B cell (primary cell): ENCODE data around the gene TMEM266. TPM values are rescaled to one million over a fixed set of nuclear protein-coding genes. Genes with fewer than 3 reads are reported as not detected.

Experiments
- ATAC-seq: fragments of 200-7000 bp; cut with Tn5 transposase; one replicate; pipeline ENCODE4 v1.10.0; 2021; ENCODE audit warnings: low read depth, mild to moderate bottlenecking, moderate number of reproducible peaks, moderate library complexity
- CTCF ChIA-PET: fragments of 350-600 bp; sonication (Branson Sonifier 250); formaldehyde crosslinking; loops from one replicate; lab custom pipeline; 2021; ENCODE audit warnings: antibody characterized with exemption, inconsistent platforms; lab: Charles Lee
- POLR2A ChIA-PET: fragments of 350-600 bp; sonication (Branson Sonifier 250); formaldehyde crosslinking; loops from one replicate; lab custom pipeline; 2021; ENCODE audit warnings: antibody characterized with exemption; lab: Charles Lee
- DNase-seq: peaks from one replicate; pipeline ENCODE4 v3.0.0; 2013
- H2AFZ ChIP-seq: 2 replicates; pipeline ENCODE4 v1.6.1; 2012; ENCODE audit warnings: mild to moderate bottlenecking, low read depth, low read length; ENCODE audit not compliant: insufficient read depth, poor library complexity, severe bottlenecking
- H3K27ac ChIP-seq, 2 donors: 1 replicate in 1 of 2; 2 replicates in 1 of 2; pipeline ENCODE4 v1.5.1; 2012 to 2013; ENCODE audit warnings: low read length in 2 of 2, mild to moderate bottlenecking in 2 of 2, moderate library complexity in 1 of 2
- H3K27me3 ChIP-seq, 4 experiments: fragments of 200-600 bp in 1 of 4; sonication (generic) in 1 of 4; replicated peaks in 1 of 4; 1 replicate in 2 of 4; 2 replicates in 2 of 4; pipeline versions ENCODE4 v1.6.1 to v1.7.0; 2013 to 2016; ENCODE audit warnings: low read length in 3 of 4, mild to moderate bottlenecking in 2 of 4, mixed read lengths in 1 of 4, moderate library complexity in 1 of 4; ENCODE audit not compliant: insufficient read depth in 4 of 4, control insufficient read depth in 3 of 4; ENCODE audit errors: control extremely low read depth in 1 of 4
- H3K36me3 ChIP-seq, 2 experiments: replicated peaks in 1 of 2; 1 replicate in 1 of 2; 2 replicates in 1 of 2; pipeline versions ENCODE4 v1.6.1 to v1.7.1; 2013; ENCODE audit warnings: low read length in 1 of 2; ENCODE audit not compliant: insufficient read depth in 2 of 2, control insufficient read depth in 1 of 2; ENCODE audit errors: control extremely low read depth in 1 of 2, extremely low read depth in 1 of 2
- H3K4me1 ChIP-seq, 2 donors: fragments of 200-600 bp in 1 of 2; sonication (generic) in 1 of 2; 1 replicate in 1 of 2; 2 replicates in 1 of 2; pipeline versions ENCODE4 v1.5.1 to v1.6.1; 2013 to 2017; ENCODE audit warnings: low read length in 2 of 2; ENCODE audit not compliant: control insufficient read depth in 2 of 2, insufficient read depth in 2 of 2
- H3K4me2 ChIP-seq: replicated peaks from 2 replicates; pipeline ENCODE3; 2012; ENCODE audit warnings: mild to moderate bottlenecking, low read depth, low read length; ENCODE audit not compliant: poor library complexity, severe bottlenecking
- H3K4me3 ChIP-seq, 5 experiments: fragments of 200-600 bp in 1 of 5; sonication (generic) in 1 of 5; 1 replicate in 3 of 5; 2 replicates in 2 of 5; pipeline versions ENCODE4 v1.5.1 to v1.7.0; 2011 to 2016; ENCODE audit warnings: low read length in 4 of 5, mild to moderate bottlenecking in 4 of 5, low read depth in 2 of 5, control low read depth in 1 of 5, moderate library complexity in 1 of 5; ENCODE audit not compliant: insufficient read depth in 1 of 5; ENCODE audit errors: control extremely low read depth in 1 of 5, extremely low read depth in 1 of 5
- H3K79me2 ChIP-seq: fragments of 200-600 bp; sonication (generic); one replicate; pipeline ENCODE4 v1.6.0; 2016; ENCODE audit warnings: low read length; ENCODE audit not compliant: control insufficient read depth, insufficient read depth
- H3K9ac ChIP-seq: fragments of 200-600 bp; sonication (generic); 2 replicates; pipeline ENCODE4 v1.6.1; 2017; ENCODE audit warnings: mild to moderate bottlenecking, low read length, moderate library complexity
- H3K9me3 ChIP-seq, 3 donors: one replicate each; pipeline versions ENCODE4 v1.6.1 to v1.7.1; 2013; ENCODE audit warnings: low read length in 2 of 3; ENCODE audit not compliant: control insufficient read depth in 2 of 3, insufficient read depth in 1 of 3; ENCODE audit errors: control extremely low read depth in 1 of 3
- H4K20me1 ChIP-seq: 2 replicates; pipeline ENCODE4 v1.6.0; 2012; ENCODE audit warnings: mild to moderate bottlenecking, low read length; ENCODE audit not compliant: insufficient read depth, control insufficient read depth, poor library complexity, severe bottlenecking
- H3K27ac Mint-ChIP-seq: one replicate; pipeline ENCODE4 v1.8.0; 2021; ENCODE audit warnings: mixed read lengths
- H3K27me3 Mint-ChIP-seq: one replicate; pipeline ENCODE4 v1.8.0; 2021; ENCODE audit warnings: mixed read lengths
- H3K4me1 Mint-ChIP-seq: one replicate; pipeline ENCODE4 v1.8.0; 2021; ENCODE audit warnings: mixed read lengths
- H3K4me3 Mint-ChIP-seq: one replicate; pipeline ENCODE4 v1.8.0; 2021; ENCODE audit warnings: mixed read lengths
- H3K9me3 Mint-ChIP-seq: one replicate; pipeline ENCODE4 v1.8.0; 2022; ENCODE audit warnings: mixed read lengths; ENCODE audit not compliant: insufficient read depth
- CTCF ChIP-seq: fragments of 200-600 bp; IDR thresholded peaks from one replicate; pipeline ENCODE4 v1.8.0; 2022; ENCODE audit warnings: antibody characterized with exemption, mild to moderate bottlenecking
- EZH2 ChIP-seq: IDR thresholded peaks from 2 replicates; pipeline ENCODE4 v1.6.1; 2012; ENCODE audit warnings: borderline replicate concordance, low read depth, mild to moderate bottlenecking, moderate library complexity, low read length; ENCODE audit not compliant: insufficient read depth, poor library complexity, severe bottlenecking
- WGBS: methylation state at CpG from one replicate; pipeline ENCODE4 v1.1.5; 2013; ENCODE audit warnings: missing lambda C conversion rate; ENCODE audit not compliant: insufficient coverage; 5-methylcytosine and 5-hydroxymethylcytosine counted together
- intact Hi-C: fragments of 100-400 bp; cut with micrococcal nuclease; formaldehyde crosslinking; loops from one replicate; pipeline ENCODE4 v1.10.0; 2022
- polyA plus RNA-seq: library from polyadenylated mRNA; depleted of rRNA; stranded (reverse); fragments of >200 nt; gene quantifications from 2 replicates; pipeline ENCODE4 v1.2.3, GENCODE V29; 2012
- total RNA-seq, 2 donors: library from RNA; stranded (reverse); fragments of 120-200 nt in 1 of 2; gene quantifications; 1 replicate in 1 of 2; 2 replicates in 1 of 2; pipeline versions ENCODE4 v1.2.3 to v1.2.4, GENCODE V29; 2013 to 2022

TMEM266 gene
- total and polyA plus RNA-seq, 2 donors (not counting 1 experiment from before 2014, with no cell fraction given), result not detected

- no peaks in the 10 kb centered on the region for H3K4me1 Mint-ChIP-seq
- Histone ChIP-seq H3K36me3 (no peaks in the 10 kb centered on the region), H3K9ac (no peak overlapping the region), H3K9me3 (peaks cover 0 to 5% (median 0%) of the 10 kb centered on the region in 3 donors), H3K27ac (no peak overlapping the region), H2AFZ (no peak overlapping the region), H4K20me1 (no peaks in the 10 kb centered on the region), H3K4me1 (no peaks in the 10 kb centered on the region), H3K4me2 (no peak overlapping the region), H3K4me3 (no peak overlapping the region), H3K27me3 (peaks cover 0 to 19% (median 1%) of the 10 kb centered on the region in 4 experiments), H3K79me2 (no peaks in the 10 kb centered on the region)
- no peak for DNase-seq
- intact Hi-C loops, result no loop called here
- no peak for ATAC-seq
- 70% methylated on average over 10 of the region's 13 CpGs for WGBS
- peaks cover 38% of the 10 kb centered on the region for H3K27me3 Mint-ChIP-seq
- CTCF ChIA-PET, result interaction anchor here (1.0 kb wide), 1 partner anchor 51 kb away, joined by 3 read pairs; no protein-coding TSS in a partner anchor
- H3K27ac Mint-ChIP-seq, result no peak overlapping the region
- POLR2A ChIA-PET, result no interaction called here
- TF ChIP-seq EZH2, result no peak
- no peak for TF ChIP-seq CTCF
- H3K9me3 Mint-ChIP-seq, result no peaks in the 10 kb centered on the region
- H3K4me3 Mint-ChIP-seq, result no peak overlapping the region
Observed at GRCh38 chr15:76184650-76185035, 124.9 kb downstream of the TMEM266 start.

GRCh38 chr15:76185716-76186115 is 125.9 kb downstream of the TMEM266 start:
- H3K9me3 Mint-ChIP-seq, result no peaks in the 10 kb centered on the region
- Histone ChIP-seq H3K9ac (no peak overlapping the region), H3K4me1 (peaks cover 4 to 5% of the 10 kb centered on the region in 2 donors), H3K4me3 (no peak overlapping the region), H2AFZ (no peak overlapping the region), H3K36me3 (no peaks in the 10 kb centered on the region), H3K4me2 (no peak overlapping the region), H3K27me3 (peaks cover 0 to 29% (median 4%) of the 10 kb centered on the region in 4 experiments), H3K27ac (no peak overlapping the region), H3K9me3 (peaks cover 0 to 5% (median 0%) of the 10 kb centered on the region in 3 donors), H3K79me2 (no peaks in the 10 kb centered on the region), H4K20me1 (no peaks in the 10 kb centered on the region)
- intact Hi-C loops, result no loop called here
- POLR2A ChIA-PET, result no interaction called here
- peaks cover 8% of the 10 kb centered on the region for H3K4me1 Mint-ChIP-seq
- CTCF ChIA-PET, result interaction anchor here (0.7 to 1.0 kb wide), 3 partner anchors 50 to 681 kb away, joined by 3 to 4 read pairs (median 3); no protein-coding TSS in a partner anchor
- ATAC-seq, result no peak
- H3K27ac Mint-ChIP-seq, result no peak overlapping the region
- no peak for TF ChIP-seq EZH2
- peak; percentile 38 for TF ChIP-seq CTCF
- WGBS, result 55% methylated on average over 2 of the region's 3 CpGs
- H3K27me3 Mint-ChIP-seq, result peaks cover 48% of the 10 kb centered on the region
- no peak overlapping the region for H3K4me3 Mint-ChIP-seq
- DNase-seq, result no peak
